ENCODE results near the gene PPP2CA. TPM values are rescaled to one million over a fixed set of nuclear protein-coding genes. Genes with fewer than 3 reads are reported as not detected.

The PPP2CA gene
- total and polyA plus RNA-seq, 2 of the 8 experiments (the other 6 are each of a cell fraction or from before 2014, with no cell fraction given): 75.0 to 205 TPM

DNA sequence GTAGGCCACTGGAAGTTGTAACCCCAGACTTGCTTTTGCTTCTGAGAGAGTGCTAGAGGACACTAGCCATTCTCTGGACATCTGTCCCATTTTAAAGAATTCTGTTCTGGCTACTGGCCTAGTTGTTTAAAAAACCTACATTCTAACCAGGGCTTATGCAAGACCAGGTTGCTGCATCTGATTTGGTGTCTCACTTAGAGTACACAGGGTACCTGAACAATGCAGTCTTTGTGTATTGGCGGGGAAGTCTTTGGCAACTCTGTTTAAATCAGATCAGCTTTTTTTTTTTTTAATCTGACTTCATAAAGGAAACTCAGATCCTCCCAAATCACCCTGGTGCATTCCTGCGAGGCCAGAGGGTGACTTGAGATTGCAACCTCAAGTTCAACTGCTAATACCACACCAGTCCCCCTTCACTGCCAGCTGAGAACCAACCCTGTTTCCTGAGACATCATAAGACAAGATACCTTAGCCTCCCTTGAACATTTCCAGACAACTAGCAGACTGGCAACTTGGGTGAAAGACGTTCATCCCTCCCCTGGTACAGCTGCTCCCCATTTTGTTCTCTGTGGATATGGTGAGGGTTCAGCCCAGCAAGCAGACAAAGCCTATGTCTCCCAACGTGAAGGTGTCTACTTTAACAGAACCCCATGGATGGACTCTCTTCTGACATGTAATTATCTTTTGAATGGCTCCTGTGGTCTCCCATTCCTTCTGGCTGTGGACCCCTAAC, 76.1 kb downstream of the PPP2CA start:
- no peak overlapping the region for H4K8ac ChIP-seq (ENCODE audit: extremely low read depth, insufficient read depth, low read length)
- H3K36me3 ChIP-seq (ENCODE audit: control insufficient read depth in 2 of 4, insufficient read depth in 4 of 4, low read length in 3 of 4): peaks cover 8 to 49% (median 36%) of the 10 kb centered on the region in 4 experiments
- FAIRE-seq (no peak), DNase-seq (ENCODE audit: low read depth in 1 of 2, low spot score in 2 of 2) (no peak)
- H4K91ac ChIP-seq (replicated peaks; ENCODE audit: insufficient read length, low read length): no peak overlapping the region
- CTCF ChIA-PET (ENCODE audit: partially characterized antibody): interaction anchor here (1.0 to 24.3 kb wide), 6 partner anchors 9 to 169 kb away, joined by 3 to 629 read pairs (median 35); no protein-coding TSS in a partner anchor
- no peak overlapping the region for H2BK15ac ChIP-seq (ENCODE audit: low read length)
- no peak overlapping the region for H3K23ac ChIP-seq (ENCODE audit: insufficient read length)
- no peaks in the 10 kb centered on the region for H3K23me2 ChIP-seq (ENCODE audit: low read depth, low read length)
- no peak overlapping the region for H2BK120ac ChIP-seq (replicated peaks; ENCODE audit: low read depth, low read length)
- no peaks in the 10 kb centered on the region for H3K9me3 ChIP-seq (ENCODE audit: insufficient read depth in 2 of 2, low read depth in 1 of 2, low read length in 1 of 2)
- no peak overlapping the region for H2BK20ac ChIP-seq (ENCODE audit: low read length)
- H3K27ac ChIP-seq (ENCODE audit: low read depth, low read length): no peak overlapping the region
- peaks cover 10 to 26% of the 10 kb centered on the region in 2 experiments for H4K20me1 ChIP-seq (replicated peaks in 1 of 2; ENCODE audit: control insufficient read depth in 1 of 2, insufficient read depth in 2 of 2, low read length in 2 of 2)
- whole genome bisulfite sequencing, 2 experiments (ENCODE audit: extremely low coverage in 1 of 2, insufficient coverage in 1 of 2, insufficient read length in 1 of 2, insufficient replicate concordance in 2 of 2, low coverage in 1 of 2, low lambda C conversion rate in 2 of 2, missing lambda C conversion rate in 1 of 2): 92% methylated on average over 4 of the region's 4 CpGs; no CpG with 5 or more reads in 1 of the 2 experiments
- no peak overlapping the region for H3K18ac ChIP-seq (ENCODE audit: extremely low read depth, low read length)
- H4K5ac ChIP-seq (ENCODE audit: insufficient read length, low read depth, low read length): no peak overlapping the region
- no peaks in the 10 kb centered on the region; the same call in 1 of the 2 replicates for H3K79me1 ChIP-seq (ENCODE audit: low read depth, low read length)
- H3K4ac ChIP-seq (replicated peaks; ENCODE audit: insufficient read length, low read depth, low read length): no peak overlapping the region
- no peak overlapping the region for H3K14ac ChIP-seq (ENCODE audit: insufficient read length)
- H3K4me1 ChIP-seq (replicated peaks in 1 of 4; ENCODE audit: control insufficient read depth in 3 of 4, insufficient read depth in 4 of 4, low read length in 3 of 4): no peaks in the 10 kb centered on the region
- no peak overlapping the region for H2AFZ ChIP-seq (ENCODE audit: low read length)
- POLR2A ChIA-PET (ENCODE audit: partially characterized antibody): interaction anchor here (0.9 to 1.3 kb wide), 4 partner anchors 11 to 36 kb away, joined by 3 to 4 read pairs (median 3); no protein-coding TSS in a partner anchor
- H3K27me3 ChIP-seq (replicated peaks in 1 of 4; ENCODE audit: control insufficient read depth in 3 of 4, extremely low read depth in 1 of 4, insufficient read depth in 3 of 4, low read length in 3 of 4): no peaks in the 10 kb centered on the region
- no peak overlapping the region for H2BK5ac ChIP-seq (ENCODE audit: low read depth, low read length)
- H3K4me3 ChIP-seq (ENCODE audit: extremely low read depth in 1 of 4, insufficient read depth in 2 of 4, low read depth in 3 of 4, low read length in 4 of 4): no peak overlapping the region
- H2AK5ac ChIP-seq (ENCODE audit: low read depth, low read length): no peak overlapping the region
- H3K4me2 ChIP-seq (ENCODE audit: insufficient read depth in 1 of 2, low read depth in 2 of 2, low read length in 2 of 2): no peak overlapping the region
- no peak overlapping the region for H2BK12ac ChIP-seq (ENCODE audit: low read depth, low read length)
- 0 out of 4 replicates have a peak, but pooled peaks cover 0 to 3% of the 10 kb centered on the region in 2 experiments for H3K79me2 ChIP-seq (ENCODE audit: control insufficient read depth in 1 of 2, insufficient read depth in 2 of 2, low read length in 2 of 2)
- no peak overlapping the region for H3K9ac ChIP-seq (replicated peaks in 1 of 4; ENCODE audit: extremely low read depth in 1 of 4, low read depth in 3 of 4, low read length in 3 of 4)
- no peak overlapping the region for H3K56ac ChIP-seq (replicated peaks; ENCODE audit: insufficient read length, low read depth, low read length)
- no peak for TF ChIP-seq GABPA (IDR thresholded peaks at IDR 0.05; ENCODE audit: borderline replicate concordance, insufficient read depth, low read length)
- no peak for TF ChIP-seq KDM5A (IDR thresholded peaks at IDR 0.05; ENCODE audit: low read length)
- TF ChIP-seq SIN3A (conservative IDR thresholded peaks at IDR 0.05 in 1 of 2, IDR thresholded peaks at IDR 0.05 in 1 of 2; ENCODE audit: low read depth in 1 of 2, low read length in 2 of 2): no peak
- TF ChIP-seq TBP (IDR thresholded peaks at IDR 0.05; ENCODE audit: low read depth, low read length): no peak
- TF ChIP-seq SP1 (IDR thresholded peaks at IDR 0.05; ENCODE audit: low read depth, low read length): no peak
- TF ChIP-seq SIX5 (IDR thresholded peaks at IDR 0.05; ENCODE audit: low read depth, low read length): no peak
- no peak for TF ChIP-seq CHD2 (IDR thresholded peaks at IDR 0.05; ENCODE audit: low read length)
- TF ChIP-seq KDM1A (IDR thresholded peaks at IDR 0.05; ENCODE audit: borderline replicate concordance, low read length): no peak
- TF ChIP-seq TEAD4 (IDR thresholded peaks at IDR 0.05; ENCODE audit: low read depth, low read length): no peak
- no peak for TF ChIP-seq POU5F1 (IDR thresholded peaks at IDR 0.05; ENCODE audit: low read depth, low read length)
- no peak for TF ChIP-seq TAF1 (IDR thresholded peaks at IDR 0.05; ENCODE audit: low read depth, low read length)
- TF ChIP-seq TCF12 (IDR thresholded peaks at IDR 0.05; ENCODE audit: low read depth, low read length): no peak
